ENCODE data around the gene NTM.

Gene NTM

GRCh38 chr11:131654849-131655248 lies 284.4 kb downstream of the NTM start:
- H3K4me3 ChIP-seq (ENCODE audit: low read depth, low read length): no peak overlapping the region
- no peaks in the 10 kb centered on the region for H3K27me3 ChIP-seq (ENCODE audit: control insufficient read depth, insufficient read depth, low read length)

GRCh38 chr11:131656179-131656838 lies 285.9 kb downstream of the NTM start:
- no peaks in the 10 kb centered on the region for H3K4me1 ChIP-seq
- no peak for TF ChIP-seq CTCF (IDR thresholded peaks at IDR 0.05)
- no peaks in the 10 kb centered on the region for H3K9me3 ChIP-seq (ENCODE audit: control insufficient read depth, low read length)

More at GRCh38 chr11:131654849-131655248, 284.4 kb downstream of the NTM start:
- H3K27ac ChIP-seq: no peak overlapping the region
- no peak overlapping the region for H2AFZ ChIP-seq
- no peaks in the 10 kb centered on the region for H3K36me3 ChIP-seq (ENCODE audit: control insufficient read depth, insufficient read depth, low read length)
- H3K9me3 ChIP-seq (ENCODE audit: control insufficient read depth, low read length): no peaks in the 10 kb centered on the region
- no peak overlapping the region for H3K9ac ChIP-seq
- TF ChIP-seq CTCF (IDR thresholded peaks at IDR 0.05): no peak
- no peaks in the 10 kb centered on the region for H3K4me1 ChIP-seq
- H3K4me2 ChIP-seq (ENCODE audit: low read length): no peak overlapping the region
- H3K79me2 ChIP-seq: no peaks in the 10 kb centered on the region

GRCh38 chr11:131656839-131657211 lies 286.4 kb downstream of the NTM start:
- Histone ChIP-seq H3K4me2 (ENCODE audit: low read length) (no peak overlapping the region), H3K27ac (no peak overlapping the region)

More at GRCh38 chr11:131656179-131656838, 285.9 kb downstream of the NTM start:
- no peaks in the 10 kb centered on the region for H3K36me3 ChIP-seq (ENCODE audit: control insufficient read depth, insufficient read depth, low read length)
- H2AFZ ChIP-seq: no peak overlapping the region
- no peak overlapping the region for H3K9ac ChIP-seq
- no peak overlapping the region for H3K4me2 ChIP-seq (ENCODE audit: low read length)
- H3K27me3 ChIP-seq (ENCODE audit: control insufficient read depth, insufficient read depth, low read length): no peaks in the 10 kb centered on the region
- H3K79me2 ChIP-seq: no peaks in the 10 kb centered on the region
- no peak overlapping the region for H3K27ac ChIP-seq
- H3K4me3 ChIP-seq (ENCODE audit: low read depth, low read length): no peak overlapping the region

DNA sequence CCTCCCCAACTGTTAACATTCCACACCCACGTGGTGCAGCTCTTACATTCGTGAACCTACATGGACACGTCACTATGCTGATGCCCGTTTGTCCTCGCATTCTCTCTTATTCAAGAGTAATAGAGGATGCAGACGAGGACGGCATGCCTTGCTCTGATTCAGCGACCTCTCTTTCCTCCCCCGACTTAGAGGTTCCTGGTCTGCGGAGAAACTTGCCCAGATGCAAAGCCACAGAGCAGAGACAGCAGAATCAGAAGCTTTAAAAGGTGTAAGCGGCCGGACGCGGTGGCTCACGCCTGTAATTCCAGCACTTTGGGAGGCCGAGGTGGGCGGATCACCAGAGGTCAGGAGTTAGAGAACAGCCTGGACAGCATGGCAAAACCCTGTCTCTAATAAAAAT lies 288.0 kb downstream of the NTM start:
- no peaks in the 10 kb centered on the region for H3K36me3 ChIP-seq (ENCODE audit: control insufficient read depth, insufficient read depth, low read length)
- H3K27me3 ChIP-seq (ENCODE audit: control insufficient read depth, insufficient read depth, low read length): no peaks in the 10 kb centered on the region
- H3K4me1 ChIP-seq: no peaks in the 10 kb centered on the region
- H2AFZ ChIP-seq: no peak overlapping the region
- no peak for TF ChIP-seq CTCF (IDR thresholded peaks at IDR 0.05)
- H3K4me2 ChIP-seq (ENCODE audit: low read length): no peak overlapping the region
- H3K9me3 ChIP-seq (ENCODE audit: control insufficient read depth, low read length): no peaks in the 10 kb centered on the region
- H3K79me2 ChIP-seq: no peaks in the 10 kb centered on the region
- no peak overlapping the region for H3K4me3 ChIP-seq (ENCODE audit: low read depth, low read length)
- H3K9ac ChIP-seq: no peak overlapping the region
- no peak overlapping the region for H3K27ac ChIP-seq

More at GRCh38 chr11:131656839-131657211, 286.4 kb downstream of the NTM start:
- no peak overlapping the region for H3K4me3 ChIP-seq (ENCODE audit: low read depth, low read length)
- no peaks in the 10 kb centered on the region for H3K27me3 ChIP-seq (ENCODE audit: control insufficient read depth, insufficient read depth, low read length)
- H3K9ac ChIP-seq: no peak overlapping the region
- no peaks in the 10 kb centered on the region for H3K4me1 ChIP-seq
- TF ChIP-seq CTCF (IDR thresholded peaks at IDR 0.05): no peak
- no peaks in the 10 kb centered on the region for H3K36me3 ChIP-seq (ENCODE audit: control insufficient read depth, insufficient read depth, low read length)
- no peak overlapping the region for H2AFZ ChIP-seq
- no peaks in the 10 kb centered on the region for H3K9me3 ChIP-seq (ENCODE audit: control insufficient read depth, low read length)
- H3K79me2 ChIP-seq: no peaks in the 10 kb centered on the region

DNA sequence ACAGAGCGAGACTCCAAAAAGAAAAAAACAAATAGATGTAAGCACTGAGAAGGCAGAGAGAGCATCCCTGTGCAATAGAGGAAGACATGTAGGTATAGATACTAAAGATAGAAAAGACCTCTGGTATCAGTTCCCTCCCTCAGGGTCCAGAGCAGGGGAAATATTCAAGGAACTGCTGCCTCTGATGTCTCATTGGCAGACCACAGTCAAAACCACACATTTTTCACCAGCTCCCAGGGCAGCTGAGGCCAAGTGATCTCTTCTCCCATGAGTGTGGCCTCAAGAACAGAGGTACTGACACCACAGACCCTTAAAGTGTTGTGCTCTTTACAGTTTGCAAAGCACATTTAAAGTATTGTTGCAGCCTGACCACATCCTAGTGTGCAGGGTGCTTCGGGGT lies 288.5 kb downstream of the NTM start:
- H3K27ac ChIP-seq: no peak overlapping the region
- no peak overlapping the region for H3K9ac ChIP-seq
- H3K4me1 ChIP-seq: no peaks in the 10 kb centered on the region
- H3K4me2 ChIP-seq (ENCODE audit: low read length): no peak overlapping the region
- no peak for TF ChIP-seq CTCF (IDR thresholded peaks at IDR 0.05)
- no peak overlapping the region for H2AFZ ChIP-seq
- H3K27me3 ChIP-seq (ENCODE audit: control insufficient read depth, insufficient read depth, low read length): no peaks in the 10 kb centered on the region
- no peaks in the 10 kb centered on the region for H3K9me3 ChIP-seq (ENCODE audit: control insufficient read depth, low read length)
- no peaks in the 10 kb centered on the region for H3K79me2 ChIP-seq
- no peak overlapping the region for H3K4me3 ChIP-seq (ENCODE audit: low read depth, low read length)
- no peaks in the 10 kb centered on the region for H3K36me3 ChIP-seq (ENCODE audit: control insufficient read depth, insufficient read depth, low read length)

Data from parathyroid adenoma (tissue), 2 donors.